Kidney capillary endothelial cell (primary cell): Measurements from ENCODE around the gene ACAN.

Source experiments
- DNase-seq: peaks from one replicate; pipeline ENCODE4 v3.0.0-alpha.2; 2018; ENCODE audit warnings: low spot score

The ACAN gene

DNA sequence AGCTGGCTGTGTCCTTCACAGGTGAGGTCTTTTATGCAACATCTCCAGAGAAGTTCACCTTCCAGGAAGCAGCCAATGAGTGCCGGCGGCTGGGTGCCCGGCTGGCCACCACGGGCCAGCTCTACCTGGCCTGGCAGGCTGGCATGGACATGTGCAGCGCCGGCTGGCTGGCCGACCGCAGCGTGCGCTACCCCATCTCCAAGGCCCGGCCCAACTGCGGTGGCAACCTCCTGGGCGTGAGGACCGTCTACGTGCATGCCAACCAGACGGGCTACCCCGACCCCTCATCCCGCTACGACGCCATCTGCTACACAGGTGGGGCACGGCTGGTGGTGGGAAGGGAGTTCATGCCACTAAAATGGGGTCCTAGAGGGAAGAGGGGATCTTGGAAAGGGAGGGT, 40.1 kb downstream of the ACAN start:
- DNase-seq: no peak

DNA sequence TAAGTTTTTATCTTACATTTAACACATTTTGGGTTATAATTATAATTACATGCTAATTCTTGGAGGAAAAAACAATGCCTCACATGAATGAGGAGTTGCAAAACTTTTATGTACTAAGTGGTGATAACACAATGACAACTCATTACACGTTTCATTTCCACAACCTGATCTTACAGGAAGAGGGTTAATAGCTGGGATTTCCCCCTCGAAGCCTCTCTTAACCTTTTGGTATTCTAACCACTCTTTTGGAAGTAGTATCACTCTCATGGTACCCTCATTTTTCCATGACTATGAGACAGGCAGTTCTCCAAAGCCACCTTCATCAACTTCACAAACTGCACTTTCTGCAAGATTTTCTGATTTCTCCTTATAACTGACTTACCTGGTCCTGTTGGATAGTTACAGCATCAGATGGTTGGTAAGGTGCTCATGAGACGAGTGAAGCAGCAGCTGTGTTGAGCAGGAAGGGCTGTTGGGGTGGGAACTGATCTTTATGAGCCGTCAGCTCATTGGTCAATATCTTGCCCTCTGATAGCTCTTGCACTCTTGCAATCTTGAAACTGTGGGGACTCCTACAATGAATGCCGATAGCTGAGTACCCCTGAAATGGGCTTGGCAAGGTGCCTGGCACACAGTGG, 41.6 kb downstream of the ACAN start:
- DNase-seq: no peak

- no peak for DNase-seq
Observed at GRCh38 chr15:88845616-88846015, 42.4 kb downstream of the ACAN start.

GRCh38 chr15:88847144-88847543, 43.9 kb downstream of the ACAN start:
- no peak for DNase-seq

- DNase-seq: no peak
Observed at GRCh38 chr15:88848203-88848602, 45.0 kb downstream of the ACAN start.

- no peak for DNase-seq
Observed at GRCh38 chr15:88849376-88850072, 46.3 kb downstream of the ACAN start.

GRCh38 chr15:88852476-88852875, 49.2 kb downstream of the ACAN start:
- DNase-seq: no peak

- no peak for DNase-seq
Observed at GRCh38 chr15:88858934-88859333, 55.7 kb downstream of the ACAN start.

DNA sequence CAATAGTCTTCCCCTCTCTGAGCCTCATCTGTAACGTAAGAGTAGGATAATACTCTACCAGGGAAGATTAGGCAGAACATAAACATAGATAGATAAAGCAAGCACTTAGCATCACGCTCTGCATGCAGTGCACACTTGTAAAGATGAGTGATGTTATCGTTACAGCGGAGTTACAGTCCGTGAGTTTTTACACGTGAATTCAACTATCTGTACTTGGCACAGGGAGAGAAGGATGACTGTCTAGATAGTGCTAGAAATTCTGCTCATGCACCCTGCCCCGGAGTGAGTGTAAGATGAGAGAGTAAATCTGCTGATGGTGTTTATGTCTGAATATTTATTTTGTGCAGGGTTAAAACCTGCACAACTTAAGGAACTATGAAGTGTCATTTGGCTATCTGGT, 56.3 kb downstream of the ACAN start:
- no peak for DNase-seq

- DNase-seq: no peak
Observed at GRCh38 chr15:88860212-88860611, 57.0 kb downstream of the ACAN start.

GRCh38 chr15:88863412-88863811, 60.2 kb downstream of the ACAN start:
- DNase-seq: no peak

DNA sequence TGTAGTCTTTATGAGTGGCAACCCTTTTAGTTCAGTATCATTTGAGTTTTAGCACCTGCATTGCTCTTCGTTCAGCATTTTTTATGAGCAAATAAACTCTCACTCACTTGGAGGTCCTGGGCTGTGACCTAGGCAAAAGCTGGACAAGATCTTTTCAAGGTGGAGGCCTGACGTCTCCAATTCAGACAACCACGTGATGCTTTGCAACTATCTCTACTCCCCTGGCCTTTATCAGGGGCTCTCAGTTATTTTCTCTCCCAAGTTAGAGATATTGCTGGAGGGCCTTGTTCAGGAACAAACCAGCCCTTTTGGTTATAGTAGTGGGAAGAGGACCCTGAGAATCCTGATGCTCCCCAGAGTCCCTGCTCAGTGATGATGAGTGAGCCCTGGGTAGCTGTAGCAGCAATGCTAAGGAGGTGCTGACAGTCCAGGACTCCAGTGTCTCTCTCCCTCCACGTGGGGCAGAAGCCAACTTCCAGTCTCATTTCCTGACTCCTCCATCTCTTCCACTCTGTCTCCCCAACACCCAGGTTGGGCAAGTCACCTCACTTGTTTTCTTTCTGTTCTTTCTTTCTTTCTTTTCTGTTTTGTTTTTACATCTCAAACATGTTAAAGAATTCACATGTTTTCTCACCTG, 61.7 kb downstream of the ACAN start:
- no peak for DNase-seq

GRCh38 chr15:88865498-88866099, 62.4 kb downstream of the ACAN start:
- no peak for DNase-seq

DNA sequence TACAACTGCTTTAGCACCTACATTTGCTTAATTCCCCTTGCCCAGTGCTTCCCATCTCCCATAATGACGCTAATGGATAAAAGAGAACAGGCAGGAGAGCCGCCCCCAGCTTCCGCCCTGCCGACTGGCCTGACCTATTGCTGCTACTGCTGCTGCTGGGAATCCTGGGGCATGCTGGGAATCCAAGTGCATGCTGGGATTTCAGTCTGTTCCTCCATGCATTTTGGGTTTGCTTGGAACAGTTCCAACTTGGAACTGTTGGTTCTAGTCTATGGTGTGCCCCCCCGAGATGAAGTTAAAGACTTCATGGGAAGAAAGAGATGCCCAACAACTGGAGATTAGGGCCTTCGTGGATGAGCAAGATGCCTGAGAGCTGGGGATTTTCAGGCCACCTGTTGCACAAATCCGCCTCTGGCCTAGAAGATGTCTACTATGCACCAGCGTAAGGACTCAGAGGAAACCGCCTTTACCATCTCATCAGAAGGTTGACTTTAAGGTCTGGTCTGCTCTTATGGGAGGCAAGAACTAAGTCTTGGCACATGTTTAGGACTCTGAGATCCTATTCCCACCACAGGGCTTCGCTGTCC, 63.2 kb downstream of the ACAN start:
- DNase-seq: no peak

- DNase-seq: no peak
Observed at GRCh38 chr15:88871313-88871712, 68.1 kb downstream of the ACAN start.

DNA sequence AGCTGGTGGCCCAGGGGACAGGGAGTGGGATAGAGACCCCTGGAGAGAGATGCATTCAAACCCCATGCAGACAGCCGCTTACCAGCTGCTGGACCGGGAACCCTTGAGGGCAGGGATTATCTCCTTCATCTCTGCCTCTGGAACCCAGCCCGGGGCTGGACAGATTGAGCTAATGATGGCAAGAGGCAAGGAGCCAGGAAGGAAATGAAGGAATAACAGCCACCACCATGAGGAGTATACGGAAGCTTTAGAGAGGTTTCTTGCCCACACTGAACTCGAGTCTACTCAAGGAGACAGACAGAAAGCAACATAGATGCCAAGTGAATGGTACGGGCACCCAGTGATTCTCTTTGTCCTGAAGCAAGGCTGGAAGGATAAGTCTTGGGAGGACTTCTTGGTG, 68.9 kb downstream of the ACAN start:
- no peak for DNase-seq

GRCh38 chr15:88872706-88873105, 69.5 kb downstream of the ACAN start:
- no peak for DNase-seq

DNA sequence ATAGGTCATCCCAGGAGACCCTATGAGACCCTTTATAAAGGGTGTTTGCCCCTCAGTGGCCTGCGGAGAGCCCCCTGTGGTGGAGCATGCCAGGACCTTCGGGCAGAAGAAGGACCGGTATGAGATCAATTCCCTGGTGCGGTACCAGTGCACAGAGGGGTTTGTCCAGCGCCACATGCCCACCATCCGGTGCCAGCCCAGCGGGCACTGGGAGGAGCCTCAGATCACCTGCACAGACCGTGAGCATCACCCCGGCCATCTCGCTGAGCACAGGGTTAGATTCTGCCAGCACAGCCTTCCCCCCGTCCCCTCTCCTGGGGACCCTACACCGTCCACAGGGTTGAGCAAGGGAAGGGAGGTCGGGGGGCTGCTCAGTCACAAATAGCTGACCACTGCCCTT, 70.5 kb downstream of the ACAN start:
- no peak for DNase-seq

DNA sequence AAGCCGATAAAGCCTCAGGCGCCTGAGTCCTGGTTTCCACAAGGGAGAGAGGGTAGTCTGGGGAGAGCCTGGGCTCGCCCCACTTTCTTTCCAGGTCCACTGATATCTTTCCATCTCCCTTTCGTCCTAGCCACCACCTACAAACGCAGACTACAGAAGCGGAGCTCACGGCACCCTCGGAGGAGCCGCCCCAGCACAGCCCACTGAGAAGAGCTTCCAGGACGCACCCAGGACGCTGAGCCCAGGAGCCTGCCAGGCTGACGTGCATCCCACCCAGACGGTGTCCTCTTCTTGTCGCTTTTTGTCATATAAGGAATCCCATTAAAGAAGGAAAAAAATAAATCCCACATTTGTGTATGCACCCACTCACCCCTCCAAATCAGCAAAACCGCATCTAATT, 71.0 kb downstream of the ACAN start:
- no peak for DNase-seq

DNA sequence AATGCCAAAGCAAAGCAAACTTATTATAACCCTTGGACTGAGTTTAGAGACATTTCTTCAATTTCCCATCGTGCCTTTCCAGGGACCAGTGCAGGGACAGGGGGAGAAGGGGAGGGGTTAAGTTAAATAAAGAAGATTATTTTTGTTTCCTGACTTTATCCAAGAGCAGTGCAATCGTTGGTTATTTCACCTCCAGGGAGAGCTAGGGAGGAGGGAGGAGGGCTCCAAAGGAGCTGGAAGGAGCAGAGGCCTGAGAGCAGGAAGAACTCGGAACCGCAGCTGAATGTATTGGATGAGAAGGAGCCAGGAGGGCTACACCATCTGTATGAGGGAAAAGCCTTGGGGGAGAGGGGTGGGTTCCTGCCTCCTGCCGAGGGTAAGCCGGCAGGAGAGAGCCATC, 71.4 kb downstream of the ACAN start:
- DNase-seq: no peak

DNA sequence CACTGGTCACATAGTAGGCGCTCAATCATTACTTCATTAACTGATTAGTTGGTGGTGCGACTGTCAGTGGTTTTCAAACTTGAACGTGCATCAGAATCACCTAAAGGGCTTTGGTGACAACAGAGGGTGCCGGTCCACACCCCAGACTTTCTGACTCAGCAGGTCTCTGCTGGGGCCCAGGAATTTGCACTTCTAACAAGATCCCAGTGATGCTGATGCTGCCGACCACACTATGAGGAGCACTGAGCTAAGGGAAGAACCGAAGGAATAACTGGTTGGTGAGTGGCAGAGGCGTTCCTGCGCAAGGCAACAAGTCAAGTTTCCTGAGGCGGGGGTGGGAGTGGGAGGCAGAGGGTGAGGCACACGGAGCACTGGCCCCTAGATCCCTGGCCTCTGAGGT, 73.3 kb downstream of the ACAN start:
- no peak for DNase-seq

DNA sequence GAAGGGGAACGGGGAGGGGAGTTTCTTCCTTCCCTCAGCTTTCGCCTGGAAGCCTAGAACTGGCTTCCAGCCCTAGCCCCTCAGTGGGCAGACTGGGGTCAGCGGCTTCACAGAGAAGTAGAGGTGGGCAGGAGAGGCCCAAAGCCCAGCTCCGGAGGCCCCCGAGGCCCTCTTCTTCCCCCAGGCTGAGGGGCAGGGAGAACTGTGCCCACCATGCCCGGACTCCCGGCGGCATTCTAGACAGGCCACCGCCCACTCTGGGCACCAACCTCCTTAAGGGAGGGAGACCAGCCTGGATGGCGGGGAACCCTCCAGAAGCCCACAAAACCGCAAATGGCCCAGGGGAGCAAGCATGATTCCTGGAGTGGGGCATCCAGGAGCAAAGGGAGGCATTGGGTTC, 74.2 kb downstream of the ACAN start:
- no peak for DNase-seq

DNA sequence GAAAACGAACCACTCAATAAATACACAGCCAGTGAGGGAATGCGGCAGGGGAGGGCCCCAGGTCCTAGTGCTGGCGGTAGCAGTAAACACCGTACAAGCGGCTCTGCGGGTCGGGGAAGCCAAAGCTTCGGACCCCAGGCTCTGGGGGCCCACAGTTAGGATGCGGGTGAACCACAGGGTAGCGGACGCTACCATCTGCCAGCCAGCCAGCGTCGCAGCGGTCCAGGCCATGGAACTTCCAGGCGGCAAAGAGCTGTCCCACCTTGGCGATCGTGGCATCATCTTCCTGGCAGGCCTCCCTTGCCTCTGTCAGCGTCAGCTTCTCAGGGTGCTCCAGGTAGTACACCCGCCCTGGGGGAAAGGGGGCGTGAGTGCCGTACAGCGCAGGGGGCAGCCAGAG, 74.7 kb downstream of the ACAN start:
- no peak for DNase-seq
